GF-D8 (cell line): ENCODE results near the gene ADGRA1.
"Not testable (repeated sequence)": the region's sequence is repeated elsewhere in the genome, so short reads cannot be mapped to it uniquely, and the experiment has no call there.

Experiments
- DNase-seq: peaks from one replicate; lab custom pipeline; 2025; lab: John Stamatoyannopoulos, UW

ADGRA1 gene

DNA sequence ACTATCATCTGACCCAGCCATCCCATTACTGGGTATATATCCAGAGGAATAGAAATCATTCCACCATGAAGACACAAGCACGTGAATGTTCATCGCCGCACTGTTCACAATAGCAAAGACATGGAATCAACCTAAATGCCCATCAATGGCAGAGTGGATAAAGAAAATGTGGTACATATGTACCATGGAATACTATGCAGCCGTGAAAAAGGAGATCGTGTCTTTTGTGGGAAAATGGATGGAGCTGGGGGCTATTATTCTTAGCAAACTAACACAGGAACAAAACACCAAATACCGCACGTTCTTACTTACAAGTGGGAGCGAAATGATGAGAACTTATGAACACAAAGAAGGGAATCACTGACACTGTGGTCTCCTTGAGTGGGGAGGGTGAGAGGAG lies 62.5 kb downstream of the ADGRA1 start:
- no peak for DNase-seq

GRCh38 chr10:133150656-133151055 lies 62.9 kb downstream of the ADGRA1 start:
- no peak for DNase-seq

- DNase-seq: not testable (repeated sequence)
Observed at GRCh38 chr10:133151071-133151470, 63.3 kb downstream of the ADGRA1 start.

DNA sequence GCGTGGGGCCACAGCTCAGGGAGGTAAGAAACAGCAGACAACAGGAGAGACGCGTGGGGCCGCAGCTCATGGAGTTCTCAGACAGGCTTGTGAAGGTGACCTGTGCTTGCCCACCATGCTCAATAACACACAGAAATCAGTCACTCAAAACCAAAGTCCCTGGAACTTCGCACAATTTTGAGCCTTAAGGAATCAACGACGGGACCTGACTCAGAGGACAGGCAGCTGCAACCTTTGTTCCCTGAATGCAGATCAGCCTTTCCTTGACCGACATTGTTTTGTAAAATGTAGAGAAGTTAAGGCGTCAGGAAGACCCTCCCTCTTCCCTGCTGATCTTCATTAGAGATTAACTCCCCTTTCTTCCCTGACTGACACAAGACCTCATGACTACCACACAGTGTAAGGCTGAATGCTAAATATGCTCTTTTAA lies 63.8 kb downstream of the ADGRA1 start:
- no peak for DNase-seq

GRCh38 chr10:133154411-133154810 lies 66.7 kb downstream of the ADGRA1 start:
- no peak for DNase-seq

- no peak for DNase-seq
Observed at GRCh38 chr10:133154996-133155778, 67.5 kb downstream of the ADGRA1 start.

GRCh38 chr10:133156674-133157579 lies 69.2 kb downstream of the ADGRA1 start:
- no peak for DNase-seq

DNA sequence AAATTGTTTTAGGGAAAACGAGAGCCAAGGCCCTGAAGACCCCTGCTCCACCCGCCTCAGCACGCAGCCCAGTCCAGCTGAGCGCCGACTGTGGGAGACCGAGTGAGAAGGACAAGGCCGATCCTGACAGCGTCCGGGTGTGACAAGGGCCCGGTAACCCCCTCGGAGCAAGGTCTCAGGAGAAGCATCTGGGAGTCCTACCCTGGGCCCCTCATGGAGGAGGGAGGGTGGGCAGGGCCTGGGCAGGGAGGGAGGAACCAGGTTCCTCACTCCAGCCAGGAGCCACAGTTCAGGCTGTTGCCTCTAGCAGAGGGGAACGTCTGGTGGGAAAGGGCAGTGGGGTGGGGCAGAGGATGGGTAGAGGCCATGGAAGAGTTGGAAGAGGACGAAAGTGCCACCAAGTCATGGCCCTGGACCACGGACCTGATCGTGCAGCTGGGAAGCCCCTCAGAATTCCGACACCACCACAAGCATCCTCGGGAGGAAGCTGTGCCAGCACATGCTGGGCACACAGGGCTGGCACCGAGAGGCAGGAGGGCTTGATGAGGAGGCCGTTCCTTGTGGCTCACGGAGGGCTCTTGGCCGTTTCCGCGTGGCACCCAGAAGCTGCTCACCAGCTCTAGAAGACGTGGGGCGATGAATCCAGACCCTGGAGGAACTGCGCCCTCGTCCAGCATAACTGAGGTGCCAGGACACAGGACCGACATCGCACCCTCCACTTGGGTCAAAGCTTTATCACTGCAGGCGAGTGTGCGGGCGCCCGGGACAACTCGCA lies 70.1 kb downstream of the ADGRA1 start:
- no peak for DNase-seq

- DNase-seq: no peak
Observed at GRCh38 chr10:133158437-133158755, 70.7 kb downstream of the ADGRA1 start.

DNA sequence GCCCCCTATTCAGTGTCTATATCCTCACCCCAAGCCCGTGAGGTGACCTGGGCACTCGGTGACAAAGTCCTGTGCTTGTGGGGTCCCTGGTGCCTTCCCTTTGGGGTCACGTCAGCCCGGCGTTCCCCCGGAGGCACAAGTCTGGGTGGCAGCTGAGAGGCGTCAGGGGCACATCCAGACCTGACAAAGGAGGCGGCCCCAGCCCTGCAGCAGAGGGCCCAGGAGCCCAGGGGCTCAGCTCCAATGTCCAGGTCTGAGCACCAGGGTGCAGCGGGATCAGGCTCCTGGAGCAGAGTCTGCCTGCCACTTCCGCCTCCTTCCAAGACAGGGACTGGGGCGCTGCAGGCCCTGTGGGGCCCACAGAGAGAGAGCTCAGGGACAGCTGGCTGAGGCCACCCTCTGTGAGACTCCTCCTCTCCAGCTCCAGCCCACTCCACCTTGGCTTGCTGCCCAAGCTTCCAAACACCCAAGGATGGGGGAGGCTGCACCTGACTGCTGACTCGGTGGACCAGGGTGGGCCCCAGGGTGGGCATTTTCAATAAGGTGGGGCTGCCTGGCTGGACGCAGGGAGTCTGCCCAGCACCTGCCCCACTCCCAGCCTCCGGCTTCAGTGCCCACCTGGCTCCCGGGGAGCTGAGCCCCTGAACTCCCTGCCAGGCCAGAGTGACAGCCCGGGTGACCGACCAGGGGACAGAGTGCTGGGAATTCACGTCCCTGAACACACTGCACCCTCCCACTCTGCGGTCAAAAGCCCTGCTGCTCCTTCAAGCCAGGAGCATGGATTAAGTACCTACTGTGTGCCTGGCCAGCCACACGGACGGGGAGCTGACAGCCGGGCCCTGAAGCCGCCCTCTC lies 71.3 kb downstream of the ADGRA1 start:
- no peak for DNase-seq

- no peak for DNase-seq
Observed at GRCh38 chr10:133159611-133159949, 71.9 kb downstream of the ADGRA1 start.

DNA sequence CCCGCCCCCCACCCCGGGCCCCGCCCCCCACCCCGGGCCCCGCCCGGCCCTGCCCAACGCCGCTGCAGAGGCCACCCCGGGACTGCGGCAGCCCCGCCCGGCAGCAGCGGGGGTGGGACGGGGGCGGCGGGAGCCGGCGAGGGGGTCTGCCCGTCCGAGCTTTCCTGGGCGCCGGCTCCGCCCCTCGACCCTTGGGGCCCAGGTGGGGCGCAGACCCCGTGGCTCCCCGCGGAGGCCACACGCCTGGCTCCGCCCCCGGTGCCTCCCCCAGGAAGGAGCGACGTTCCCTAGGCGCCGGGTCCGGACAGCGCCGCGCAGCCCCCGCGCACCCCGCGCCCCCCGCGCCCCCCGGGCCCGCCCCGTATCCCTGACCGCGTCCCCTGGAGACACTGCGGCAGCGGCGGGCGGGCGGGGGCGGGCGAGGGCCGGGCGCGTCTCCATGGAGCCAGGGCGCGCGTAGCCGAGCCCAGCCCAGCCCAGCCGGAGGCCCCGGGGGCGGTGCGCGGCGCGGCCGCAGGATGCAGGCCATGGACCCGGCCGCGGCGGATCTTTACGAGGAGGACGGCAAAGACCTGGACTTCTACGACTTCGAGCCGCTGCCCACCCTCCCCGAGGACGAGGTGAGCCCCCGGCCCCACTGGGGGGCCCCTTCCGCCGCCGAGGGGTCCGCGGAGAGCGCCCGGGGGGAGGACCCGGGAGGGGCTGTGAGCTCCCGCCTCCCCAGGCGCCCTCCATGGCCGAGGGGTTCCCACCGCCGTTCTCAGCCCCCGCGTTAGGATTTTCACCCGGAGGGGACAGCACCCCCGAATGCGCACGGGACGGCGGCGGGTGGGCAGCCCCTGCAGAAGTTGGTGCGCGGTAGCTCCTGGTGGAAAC lies 72.5 kb downstream of the ADGRA1 start, which contains the start of gene KNDC1:
KNDC1 (plus strand) TSS at position 270 of the 876 bp plus-strand sequence; CDS start at position 519, 249 bp downstream.
- DNase-seq: no peak

GRCh38 chr10:133160826-133161471 lies 73.2 kb downstream of the ADGRA1 start:
- DNase-seq: no peak

- no peak for DNase-seq
Observed at GRCh38 chr10:133161486-133162109, 73.9 kb downstream of the ADGRA1 start.

DNA sequence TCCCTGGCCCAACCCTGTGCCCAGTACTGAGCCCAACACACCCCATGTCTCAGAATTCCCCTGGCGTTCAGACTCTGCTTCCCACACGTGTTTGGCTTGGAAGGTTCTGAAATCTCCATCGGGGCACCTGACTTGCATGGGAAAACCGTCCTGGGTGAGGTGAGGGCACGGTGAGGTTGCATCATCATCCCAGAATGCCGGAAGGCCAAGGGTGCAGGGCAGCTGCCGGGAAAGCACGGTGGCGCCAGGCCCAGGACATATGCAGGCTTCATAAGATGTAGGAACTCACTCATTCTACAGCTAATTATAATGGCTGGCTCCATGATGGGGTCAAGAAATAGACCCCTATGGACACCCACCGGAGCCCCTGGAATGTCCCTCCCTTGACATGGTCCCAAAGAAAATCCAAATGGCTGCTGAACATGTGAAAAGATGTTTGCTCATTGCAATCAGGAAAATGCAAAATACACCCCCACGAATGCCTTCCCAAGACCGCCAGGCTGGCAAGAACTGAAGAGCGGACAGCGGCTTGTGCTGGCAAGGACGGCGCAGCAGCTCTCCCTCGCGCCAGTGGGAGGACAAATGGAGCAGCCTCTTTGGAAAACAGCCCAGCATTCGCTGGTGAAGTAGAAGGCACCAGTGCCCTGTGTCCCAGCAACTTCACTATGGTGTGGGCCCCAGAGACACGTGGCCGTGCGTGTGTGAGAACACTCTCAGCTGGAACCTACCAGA lies 74.6 kb downstream of the ADGRA1 start:
- no peak for DNase-seq

GRCh38 chr10:133162910-133163856 lies 75.5 kb downstream of the ADGRA1 start:
- DNase-seq: no peak
